Measurements from ENCODE around the gene PDE2A. TPM values are rescaled to one million over a fixed set of nuclear protein-coding genes. Genes with fewer than 3 reads are reported as not detected.

PDE2A gene
- total RNA-seq, 4 donors from 2014 or later = 13.8 to 185 (median 94.2) TPM

- TF ChIP-seq CTCF (IDR thresholded peaks at IDR 0.05) = no peak
- no peak for TF ChIP-seq POLR2A (IDR thresholded peaks at IDR 0.05)
- Histone ChIP-seq H3K4me1 (peaks cover 0 to 6% of the 10 kb centered on the region in 2 donors), H3K27me3 (no peaks in the 10 kb centered on the region), H3K9me3 (no peaks in the 10 kb centered on the region), H3K4me3 (no peak overlapping the region), H3K27ac (no peak overlapping the region), H3K36me3 (no peaks in the 10 kb centered on the region)
- DNase-seq = no peak
- intact Hi-C loops (cut with DNase I; ENCODE audit: low total_unique reads) = no loop called here
Observed at GRCh38 chr11:72604256-72604655, 70.0 kb downstream of the PDE2A start.

GRCh38 chr11:72602250-72602904 lies 71.8 kb downstream of the PDE2A start:
- Histone ChIP-seq H3K27me3 (no peaks in the 10 kb centered on the region), H3K9me3 (no peaks in the 10 kb centered on the region)
- intact Hi-C loops (cut with DNase I; ENCODE audit: low total_unique reads) = no loop called here

DNA sequence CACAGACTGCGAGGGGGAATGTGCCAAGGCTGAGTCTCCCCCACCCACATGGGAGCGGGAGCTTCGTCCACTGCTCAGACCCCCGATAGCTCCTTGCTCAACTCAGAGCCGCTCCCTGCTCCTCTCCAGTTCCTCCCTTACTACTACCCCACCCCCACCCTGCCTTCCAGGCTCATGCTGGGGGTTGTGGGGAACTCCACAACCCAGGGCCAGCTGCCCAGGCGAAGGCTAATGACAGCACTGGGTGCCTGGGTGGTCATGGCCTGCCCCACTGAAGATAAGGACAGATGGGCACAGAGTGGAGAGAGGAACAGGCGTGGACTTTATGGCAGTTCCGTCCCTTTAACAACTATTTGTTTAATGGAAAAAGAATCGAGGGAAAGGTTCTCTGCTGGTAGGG lies 73.7 kb downstream of the PDE2A start:
- H3K27me3 ChIP-seq = no peaks in the 10 kb centered on the region
- intact Hi-C loops (cut with DNase I; ENCODE audit: low total_unique reads) = no loop called here
- no peak for DNase-seq
- TF ChIP-seq CTCF (IDR thresholded peaks at IDR 0.05) = no peak
- TF ChIP-seq POLR2A (IDR thresholded peaks at IDR 0.05) = no peak
- H3K4me1 ChIP-seq = peaks cover 0 to under 1% of the 10 kb centered on the region in 2 donors
- H3K36me3 ChIP-seq = no peaks in the 10 kb centered on the region
- H3K27ac ChIP-seq = no peak overlapping the region
- no peaks in the 10 kb centered on the region for H3K9me3 ChIP-seq
- no peak overlapping the region for H3K4me3 ChIP-seq

More at GRCh38 chr11:72602250-72602904, 71.8 kb downstream of the PDE2A start:
- no peaks in the 10 kb centered on the region for H3K36me3 ChIP-seq
- H3K4me3 ChIP-seq = no peak overlapping the region
- TF ChIP-seq POLR2A (IDR thresholded peaks at IDR 0.05) (no peak), CTCF (IDR thresholded peaks at IDR 0.05) (no peak)
- H3K4me1 ChIP-seq = peaks cover 0 to 6% of the 10 kb centered on the region in 2 donors
- no peak overlapping the region for H3K27ac ChIP-seq
- no peak for DNase-seq

- no peaks in the 10 kb centered on the region for H3K9me3 ChIP-seq
- no peaks in the 10 kb centered on the region for H3K27me3 ChIP-seq
- H3K27ac ChIP-seq = no peak overlapping the region
- TF ChIP-seq CTCF (IDR thresholded peaks at IDR 0.05) (no peak), POLR2A (IDR thresholded peaks at IDR 0.05) (no peak)
- no peaks in the 10 kb centered on the region for H3K4me1 ChIP-seq
- DNase-seq = no peak
- intact Hi-C loops (cut with DNase I; ENCODE audit: low total_unique reads) = no loop called here
- no peaks in the 10 kb centered on the region for H3K36me3 ChIP-seq
- no peak overlapping the region for H3K4me3 ChIP-seq
Observed at GRCh38 chr11:72599325-72600117, 74.7 kb downstream of the PDE2A start.

- H3K36me3 ChIP-seq = no peaks in the 10 kb centered on the region
- no peak overlapping the region for H3K27ac ChIP-seq
- peak in 1 of 2 donors; percentile 41 for DNase-seq
- intact Hi-C loops (cut with DNase I; ENCODE audit: low total_unique reads) = no loop called here
- H3K9me3 ChIP-seq = no peaks in the 10 kb centered on the region
- TF ChIP-seq CTCF (IDR thresholded peaks at IDR 0.05) (peak in 3 of 4 experiments; percentile 24 to 53 (median 48)), POLR2A (IDR thresholded peaks at IDR 0.05) (no peak)
- no peaks in the 10 kb centered on the region for H3K27me3 ChIP-seq
- H3K4me1 ChIP-seq = no peaks in the 10 kb centered on the region
- no peak overlapping the region for H3K4me3 ChIP-seq
Observed at GRCh38 chr11:72598906-72599305, 75.3 kb downstream of the PDE2A start.

Measured in uterus (tissue), 4 donors.